Common myeloid progenitor, CD34-positive (primary cell): ENCODE results near the gene CNKSR2.
"Not testable (repeated sequence)": the region's sequence is repeated elsewhere in the genome, so short reads cannot be mapped to it uniquely, and the experiment has no call there.

Source experiments
- CTCF ChIA-PET: fragments of 350-600 bp; sonication (Branson Sonifier 250); formaldehyde crosslinking; loops from one replicate; lab custom pipeline; 2021; ENCODE audit warnings: antibody characterized with exemption; lab: Charles Lee
- POLR2A ChIA-PET: fragments of 350-600 bp; sonication (Branson Sonifier 250); formaldehyde crosslinking; loops from one replicate; lab custom pipeline; 2021; ENCODE audit warnings: antibody characterized with exemption; lab: Charles Lee
- DNase-seq, 3 donors: peaks; one replicate each; pipeline versions ENCODE4 v3.0.0 to v3.0.0-alpha.2; 2013
- H3K27ac ChIP-seq, 2 experiments: 1 replicate in 1 of 2; 2 replicates in 1 of 2; pipeline ENCODE4 v1.7.0; 2013; ENCODE audit warnings: inconsistent platforms in 2 of 2, low read length in 2 of 2, mild to moderate bottlenecking in 2 of 2, low read depth in 1 of 2, moderate library complexity in 1 of 2; ENCODE audit not compliant: severe bottlenecking in 2 of 2, insufficient read depth in 1 of 2, poor library complexity in 1 of 2
- H3K27me3 ChIP-seq, 5 experiments: replicated peaks in 2 of 5; 1 replicate in 3 of 5; 2 replicates in 2 of 5; pipeline versions ENCODE4 v1.6.1 to v1.7.0; 2013; ENCODE audit warnings: low read length in 4 of 5, mild to moderate bottlenecking in 2 of 5, moderate library complexity in 2 of 5, inconsistent platforms in 1 of 5; ENCODE audit not compliant: insufficient read depth in 5 of 5, control insufficient read depth in 4 of 5
- H3K36me3 ChIP-seq, 4 experiments: 1 replicate in 2 of 4; 2 replicates in 2 of 4; pipeline versions ENCODE4 v1.6.1 to v1.7.0; 2013; ENCODE audit warnings: low read length in 3 of 4, control low read depth in 1 of 4, mild to moderate bottlenecking in 1 of 4; ENCODE audit not compliant: control insufficient read depth in 4 of 4, insufficient read depth in 4 of 4
- H3K4me1 ChIP-seq, 4 experiments: 1 replicate in 3 of 4; 2 replicates in 1 of 4; pipeline versions ENCODE4 v1.6.1 to v1.7.1; 2013; ENCODE audit warnings: low read length in 3 of 4, mild to moderate bottlenecking in 3 of 4, control low read depth in 1 of 4, inconsistent platforms in 1 of 4, moderate library complexity in 1 of 4; ENCODE audit not compliant: control insufficient read depth in 4 of 4, insufficient read depth in 4 of 4; ENCODE audit errors: control extremely low read depth in 1 of 4
- H3K4me3 ChIP-seq, 7 experiments: 1 replicate in 4 of 7; 2 replicates in 3 of 7; pipeline versions ENCODE4 v1.5.1 to v1.7.0; 2013; ENCODE audit warnings: mild to moderate bottlenecking in 7 of 7, low read length in 6 of 7, moderate library complexity in 6 of 7, inconsistent platforms in 2 of 7, low read depth in 2 of 7, control low read depth in 1 of 7; ENCODE audit not compliant: insufficient read depth in 4 of 7, control insufficient read depth in 1 of 7; ENCODE audit errors: extremely low read depth in 1 of 7
- H3K9me3 ChIP-seq, 5 experiments: 1 replicate in 4 of 5; 2 replicates in 1 of 5; pipeline versions ENCODE4 v1.6.1 to v1.7.1; 2013; ENCODE audit warnings: low read length in 4 of 5, mild to moderate bottlenecking in 2 of 5, inconsistent platforms in 1 of 5, low read depth in 1 of 5, moderate library complexity in 1 of 5; ENCODE audit not compliant: control insufficient read depth in 4 of 5, insufficient read depth in 2 of 5; ENCODE audit errors: control extremely low read depth in 1 of 5
- WGBS: methylation state at CpG from one replicate; pipeline ENCODE4 v1.1.5; 2013; ENCODE audit not compliant: insufficient coverage; 5-methylcytosine and 5-hydroxymethylcytosine counted together

CNKSR2 gene

DNA sequence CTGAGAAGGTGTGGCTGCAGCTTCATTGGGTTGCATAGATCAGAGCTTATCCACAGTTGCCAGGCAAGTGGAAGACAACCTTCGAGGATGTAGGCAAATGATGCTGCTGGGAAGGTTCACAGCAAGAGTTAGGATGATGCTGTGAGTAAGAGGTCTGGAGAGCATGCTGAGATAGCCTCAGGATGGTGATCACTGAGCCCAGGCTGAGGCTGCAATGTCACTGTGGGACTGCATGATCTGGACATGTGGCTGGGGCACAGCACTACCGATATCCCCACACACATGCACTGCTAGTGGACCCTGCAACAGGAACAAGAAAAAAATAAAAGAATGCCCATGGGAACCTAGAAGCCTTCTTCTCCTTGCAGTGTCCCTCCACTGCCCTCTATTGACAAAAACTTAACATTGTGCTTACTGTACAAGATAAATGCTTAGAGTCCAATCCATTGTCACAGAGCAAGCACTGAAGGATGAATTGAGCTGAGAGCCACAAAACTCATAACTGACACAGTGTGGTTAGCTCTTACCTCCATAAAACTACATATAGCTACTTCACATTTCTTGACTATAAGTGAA lies 105.6 kb downstream of the CNKSR2 start:
- ChIA-PET POLR2A (no interaction called here), CTCF (interaction anchor here (0.8 to 2.6 kb wide), 7 partner anchors 10 to 954 kb away, joined by 3 to 14 read pairs (median 4); no protein-coding TSS in a partner anchor)
- Histone ChIP-seq H3K36me3 (no peaks in the 10 kb centered on the region), H3K27ac (no peak overlapping the region), H3K27me3 (no peaks in the 10 kb centered on the region), H3K9me3 (no peaks in the 10 kb centered on the region), H3K4me1 (no peaks in the 10 kb centered on the region), H3K4me3 (no peak overlapping the region)
- WGBS = 36% methylated on average over 2 of the region's 2 CpGs
- peak; percentile 47 to 76 (median 68) for DNase-seq

DNA sequence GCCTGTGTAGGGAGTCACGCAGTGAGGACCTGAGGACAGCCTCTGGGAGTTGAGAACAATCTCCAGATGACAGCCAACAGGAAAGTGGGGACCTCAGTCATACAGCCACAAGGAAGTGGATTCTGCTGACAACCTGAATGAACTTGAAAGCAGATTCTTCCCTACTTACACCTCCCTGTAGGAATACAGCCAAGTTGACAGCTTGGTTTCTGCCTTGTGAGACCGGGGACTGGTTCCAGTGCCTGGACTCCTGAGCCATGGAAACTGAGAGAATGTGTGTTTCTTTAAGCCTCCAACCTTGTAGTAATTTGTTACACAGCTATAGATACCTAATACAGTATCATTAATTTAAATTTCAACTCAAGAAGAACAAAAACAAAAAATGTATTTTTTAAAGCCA lies 107.5 kb downstream of the CNKSR2 start:
- WGBS = 82% methylated on average over 1 of the region's 2 CpGs
- no peak overlapping the region for H3K27ac ChIP-seq
- no peaks in the 10 kb centered on the region for H3K9me3 ChIP-seq
- no peaks in the 10 kb centered on the region for H3K4me1 ChIP-seq
- no peak overlapping the region for H3K4me3 ChIP-seq
- no peaks in the 10 kb centered on the region for H3K27me3 ChIP-seq
- H3K36me3 ChIP-seq = no peaks in the 10 kb centered on the region
- CTCF ChIA-PET = interaction anchor here (2.0 to 2.2 kb wide), 2 partner anchors 8 to 954 kb away, joined by 4 to 9 read pairs; no protein-coding TSS in a partner anchor
- no peak for DNase-seq
- POLR2A ChIA-PET = interaction anchor here (0.5 kb wide), 1 partner anchor 108 kb away, joined by 3 read pairs; the partner anchor contains the start of gene CNKSR2

DNA sequence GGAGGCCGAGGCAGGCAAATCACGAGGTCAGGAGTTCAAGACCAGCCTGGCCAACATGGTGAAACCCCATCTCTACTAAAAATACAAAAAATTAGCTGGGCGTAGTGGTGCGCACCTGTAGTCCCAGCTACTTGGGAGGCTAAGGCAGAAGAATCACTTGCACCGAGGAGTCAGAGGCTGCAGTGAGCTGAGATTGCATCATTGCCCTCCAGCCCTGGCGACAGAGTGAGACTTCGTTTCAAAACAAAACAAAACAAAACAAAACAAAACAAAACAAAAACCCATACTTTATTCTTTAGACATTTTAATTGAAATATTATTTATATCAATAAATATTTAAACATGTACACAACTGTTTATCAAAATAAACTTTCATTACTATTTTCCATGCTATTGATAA lies 109.8 kb downstream of the CNKSR2 start:
- DNase-seq, H3K4me3 ChIP-seq, H3K36me3 ChIP-seq, H3K27ac ChIP-seq, POLR2A ChIA-PET, H3K4me1 ChIP-seq, H3K9me3 ChIP-seq, H3K27me3 ChIP-seq, CTCF ChIA-PET: not testable (repeated sequence)
- 71% methylated on average over 1 of the region's 7 CpGs for WGBS

DNA sequence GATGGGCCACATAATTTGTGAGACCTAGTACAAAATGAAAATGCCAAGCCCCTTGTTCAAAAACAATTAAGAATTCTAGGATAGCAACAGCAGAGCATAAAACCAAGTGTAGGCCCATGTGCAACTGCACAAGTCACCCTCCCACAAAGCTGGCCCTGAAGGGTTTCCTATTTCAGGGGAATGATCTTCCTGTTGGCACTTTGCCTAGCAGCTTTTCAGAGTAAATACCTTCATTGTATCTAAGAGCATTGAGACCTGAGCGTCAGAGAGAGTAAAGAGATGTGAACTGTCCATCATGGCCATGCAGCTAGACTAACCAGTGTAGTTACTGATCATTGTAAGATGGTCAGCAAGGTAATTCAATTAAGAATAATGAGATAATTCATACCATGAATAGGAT lies 113.6 kb downstream of the CNKSR2 start:
- POLR2A ChIA-PET = no interaction called here
- no peak for DNase-seq
- no peaks in the 10 kb centered on the region for H3K36me3 ChIP-seq
- H3K9me3 ChIP-seq = no peaks in the 10 kb centered on the region
- H3K4me3 ChIP-seq = no peak overlapping the region
- H3K4me1 ChIP-seq = peaks cover 0 to 2% (median 0%) of the 10 kb centered on the region in 4 experiments
- no peaks in the 10 kb centered on the region for H3K27me3 ChIP-seq
- no CpG with 5 or more reads among the region's 1 CpG for WGBS
- CTCF ChIA-PET = no interaction called here
- no peak overlapping the region for H3K27ac ChIP-seq

DNA sequence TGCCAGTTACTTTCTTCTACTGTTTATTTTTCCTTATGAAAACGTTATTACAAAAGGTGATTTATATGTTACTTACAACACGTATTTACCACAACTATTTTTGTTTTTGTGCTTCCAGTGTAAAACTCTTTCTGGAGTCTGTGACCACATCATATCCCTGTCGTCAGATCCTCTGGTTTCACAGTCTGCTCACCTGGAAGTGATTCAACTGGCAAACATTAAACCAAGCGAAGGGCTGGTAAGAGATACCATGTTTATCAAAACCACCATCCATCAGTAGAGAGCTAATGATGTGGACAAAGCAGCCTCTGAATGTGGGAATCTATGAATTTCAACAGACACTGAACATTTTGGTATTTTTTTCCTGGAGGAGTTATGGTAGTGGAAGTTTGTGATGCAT lies 116.1 kb downstream of the CNKSR2 start:
- ChIA-PET POLR2A (no interaction called here), CTCF (interaction anchor here (2.5 kb wide), 1 partner anchor 10 kb away, joined by 9 read pairs; no protein-coding TSS in a partner anchor)
- H3K36me3 ChIP-seq = no peaks in the 10 kb centered on the region
- H3K4me3 ChIP-seq = no peak overlapping the region
- peaks cover 0 to 2% (median 0%) of the 10 kb centered on the region in 4 experiments for H3K4me1 ChIP-seq
- no CpG with 5 or more reads among the region's 4 CpGs for WGBS
- no peaks in the 10 kb centered on the region for H3K9me3 ChIP-seq
- no peaks in the 10 kb centered on the region for H3K27me3 ChIP-seq
- H3K27ac ChIP-seq = no peak overlapping the region
- DNase-seq = no peak

DNA sequence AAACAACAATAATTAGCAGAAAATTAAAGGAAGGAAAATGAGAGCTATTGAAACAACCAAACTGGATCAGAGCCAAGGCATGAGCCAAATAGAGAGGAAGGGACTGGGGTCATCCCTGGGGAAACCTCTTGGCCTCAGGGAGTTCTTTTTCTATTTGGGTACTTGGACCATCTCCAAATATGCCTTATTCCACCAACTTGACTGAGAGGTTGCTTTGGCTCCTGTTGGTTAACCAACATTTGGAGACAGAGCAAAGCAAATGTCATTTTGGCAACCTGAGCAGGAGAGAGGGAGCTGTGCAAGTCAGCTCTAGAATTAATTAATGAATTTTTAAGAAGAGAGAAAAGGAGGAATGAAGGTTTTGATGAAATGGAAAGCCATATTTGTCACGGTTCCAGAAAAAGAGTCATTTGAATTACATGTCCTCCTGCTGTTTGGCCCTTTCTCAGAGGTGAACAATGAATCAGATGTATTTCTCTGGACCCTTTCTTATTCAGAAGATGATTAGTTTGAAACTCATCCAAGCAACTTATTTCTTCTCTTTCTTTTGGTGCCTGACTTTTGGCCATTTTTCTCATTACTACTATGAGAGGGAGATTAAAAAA lies 119.1 kb downstream of the CNKSR2 start:
- CTCF ChIA-PET = interaction anchor here (0.9 kb wide), 1 partner anchor 14 kb away, joined by 3 read pairs; no protein-coding TSS in a partner anchor
- H3K4me3 ChIP-seq = no peak overlapping the region
- H3K36me3 ChIP-seq = no peaks in the 10 kb centered on the region
- no peak overlapping the region for H3K27ac ChIP-seq
- H3K27me3 ChIP-seq = no peaks in the 10 kb centered on the region
- POLR2A ChIA-PET = no interaction called here
- H3K9me3 ChIP-seq = no peaks in the 10 kb centered on the region
- DNase-seq = no peak
- no peaks in the 10 kb centered on the region for H3K4me1 ChIP-seq
- WGBS = 71% methylated on average over 1 of the region's 1 CpG

DNA sequence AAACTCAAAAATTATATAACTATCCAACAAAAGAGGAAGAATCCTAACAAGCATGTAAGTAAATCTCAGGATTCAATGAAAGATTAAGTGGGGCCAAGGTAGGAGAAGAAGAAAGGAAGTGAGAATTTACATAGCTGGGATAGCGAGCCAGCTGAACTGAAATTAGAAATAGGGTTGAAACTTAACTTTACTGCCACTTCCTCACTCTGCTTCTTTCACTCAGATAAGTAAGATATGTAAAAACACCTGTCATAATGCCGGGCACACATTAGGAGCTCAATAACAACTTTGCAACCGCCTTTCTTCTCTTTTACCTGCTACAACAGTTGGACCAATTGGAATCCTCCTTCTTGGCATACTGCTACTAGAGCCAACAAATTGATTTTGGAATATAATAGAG lies 129.4 kb downstream of the CNKSR2 start:
- CTCF ChIA-PET = no interaction called here
- Histone ChIP-seq H3K27me3 (no peaks in the 10 kb centered on the region), H3K36me3 (no peaks in the 10 kb centered on the region), H3K4me3 (no peak overlapping the region), H3K27ac (no peak overlapping the region), H3K9me3 (no peaks in the 10 kb centered on the region), H3K4me1 (no peaks in the 10 kb centered on the region)
- POLR2A ChIA-PET = no interaction called here
- no peak for DNase-seq
- WGBS = no CpG with 5 or more reads among the region's 3 CpGs
